Ascending aorta (tissue), 2 donors: ENCODE results near the gene GOLGA6A. TPM values are rescaled to one million over a fixed set of nuclear protein-coding genes. Genes with fewer than 3 reads are reported as not detected.
"Not testable (repeated sequence)": the region's sequence is repeated elsewhere in the genome, so short reads cannot be mapped to it uniquely, and the experiment has no call there.

Experiments
- DNase-seq, 2 donors: peaks; one replicate each; pipeline ENCODE4 v3.0.0-alpha.2; 2019; ENCODE audit warnings: low spot score in 2 of 2
- H3K27ac ChIP-seq, 2 donors: fragments of 200-600 bp; sonication (generic); one replicate each; pipeline ENCODE4 v1.5.1; 2016 to 2017; ENCODE audit warnings: mild to moderate bottlenecking in 1 of 2
- H3K27me3 ChIP-seq: fragments of 200-600 bp; sonication (generic); one replicate; pipeline ENCODE4 v1.5.1; 2017
- H3K36me3 ChIP-seq, 2 donors: fragments of 200-600 bp; sonication (generic); one replicate each; pipeline ENCODE4 v1.5.1; 2016
- H3K4me1 ChIP-seq, 2 donors: fragments of 200-600 bp; sonication (generic); one replicate each; pipeline ENCODE4 v1.5.1; 2016 to 2017; ENCODE audit warnings: mild to moderate bottlenecking in 1 of 2
- H3K4me3 ChIP-seq, 2 donors: fragments of 200-600 bp; sonication (generic); one replicate each; pipeline ENCODE4 v1.5.1; 2016 to 2017; ENCODE audit warnings: mild to moderate bottlenecking in 1 of 2
- H3K9me3 ChIP-seq, 2 donors: fragments of 200-600 bp; sonication (generic); one replicate each; pipeline ENCODE4 v1.5.1; 2016
- CTCF ChIP-seq, 3 experiments: fragments of 200-600 bp in 2 of 3; fragments of 450-650 bp in 1 of 3; sonication (generic) in 2 of 3; IDR thresholded peaks; one replicate each; pipeline ENCODE4 v1.5.1; 2016 to 2019; ENCODE audit warnings: antibody characterized with exemption in 3 of 3, mild to moderate bottlenecking in 1 of 3, moderate library complexity in 1 of 3
- intact Hi-C: fragments of 100-400 bp; cut with DNase I; formaldehyde crosslinking; loops from one replicate; pipeline ENCODE4 v1.15.1; 2023
- total RNA-seq: library from RNA; depleted of rRNA; stranded (reverse); fragments of >200 nt; gene quantifications from one replicate; pipeline ENCODE4 v1.1.0, GENCODE V29; 2016

The GOLGA6A gene
- total RNA-seq, 1 donor from 2014 or later: not detected

DNA sequence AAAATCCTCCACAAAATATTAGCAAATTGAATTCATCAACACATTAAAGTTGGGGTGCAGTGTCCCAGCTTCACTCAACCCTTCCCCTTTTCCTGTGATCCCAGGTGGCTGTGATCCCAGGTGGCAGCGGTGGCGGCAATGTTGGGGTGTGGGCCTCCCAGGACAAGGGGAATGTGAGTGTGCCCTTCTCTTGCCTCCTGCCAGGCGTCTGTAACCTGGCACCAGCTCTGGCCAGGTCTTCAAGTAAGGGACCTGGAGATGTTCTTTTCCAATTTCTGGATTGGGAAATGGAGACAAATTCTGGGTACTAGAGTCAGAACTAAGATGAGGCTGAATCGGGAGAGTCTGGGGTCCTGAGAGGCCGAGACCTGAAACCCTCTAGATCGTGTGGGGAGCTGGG is 20.1 kb downstream of the GOLGA6A start:
- intact Hi-C loops: no loop called here
- no peak for TF ChIP-seq CTCF (IDR thresholded peaks at IDR 0.05)
- H3K4me1 ChIP-seq: no peaks in the 10 kb centered on the region
- no peaks in the 10 kb centered on the region for H3K27me3 ChIP-seq
- no peaks in the 10 kb centered on the region for H3K36me3 ChIP-seq
- H3K27ac ChIP-seq: no peak overlapping the region
- peak in 1 of 2 donors; percentile 49 for DNase-seq
- no peaks in the 10 kb centered on the region for H3K9me3 ChIP-seq
- no peak overlapping the region for H3K4me3 ChIP-seq

DNA sequence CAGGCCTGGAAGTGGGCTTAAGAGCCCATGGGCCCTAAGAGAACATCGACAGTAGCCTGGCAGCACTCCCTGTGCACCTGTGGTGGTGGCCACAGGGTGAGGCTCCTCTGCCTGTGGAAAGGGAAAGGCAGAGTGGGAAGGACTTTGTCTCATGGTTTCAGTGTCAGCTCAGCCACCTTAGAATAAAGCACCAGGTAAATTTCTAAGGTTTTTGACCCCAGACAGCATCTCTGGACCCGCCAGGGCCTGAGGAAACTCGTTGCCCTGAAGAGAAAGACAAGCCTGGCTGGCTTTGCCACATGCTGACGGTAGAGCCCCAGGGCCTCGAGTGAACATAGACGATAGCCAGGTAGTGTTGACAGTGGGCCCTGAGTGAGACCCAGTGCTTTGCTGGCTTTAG is 22.1 kb downstream of the GOLGA6A start:
- no peaks in the 10 kb centered on the region for H3K4me1 ChIP-seq
- no peaks in the 10 kb centered on the region for H3K27me3 ChIP-seq
- no peaks in the 10 kb centered on the region for H3K36me3 ChIP-seq
- H3K27ac ChIP-seq: no peak overlapping the region
- no peak for TF ChIP-seq CTCF (IDR thresholded peaks at IDR 0.05)
- no peaks in the 10 kb centered on the region for H3K9me3 ChIP-seq
- intact Hi-C loops: no loop called here
- H3K4me3 ChIP-seq: no peak overlapping the region
- DNase-seq: peak in 1 of 2 donors; percentile 50

DNA sequence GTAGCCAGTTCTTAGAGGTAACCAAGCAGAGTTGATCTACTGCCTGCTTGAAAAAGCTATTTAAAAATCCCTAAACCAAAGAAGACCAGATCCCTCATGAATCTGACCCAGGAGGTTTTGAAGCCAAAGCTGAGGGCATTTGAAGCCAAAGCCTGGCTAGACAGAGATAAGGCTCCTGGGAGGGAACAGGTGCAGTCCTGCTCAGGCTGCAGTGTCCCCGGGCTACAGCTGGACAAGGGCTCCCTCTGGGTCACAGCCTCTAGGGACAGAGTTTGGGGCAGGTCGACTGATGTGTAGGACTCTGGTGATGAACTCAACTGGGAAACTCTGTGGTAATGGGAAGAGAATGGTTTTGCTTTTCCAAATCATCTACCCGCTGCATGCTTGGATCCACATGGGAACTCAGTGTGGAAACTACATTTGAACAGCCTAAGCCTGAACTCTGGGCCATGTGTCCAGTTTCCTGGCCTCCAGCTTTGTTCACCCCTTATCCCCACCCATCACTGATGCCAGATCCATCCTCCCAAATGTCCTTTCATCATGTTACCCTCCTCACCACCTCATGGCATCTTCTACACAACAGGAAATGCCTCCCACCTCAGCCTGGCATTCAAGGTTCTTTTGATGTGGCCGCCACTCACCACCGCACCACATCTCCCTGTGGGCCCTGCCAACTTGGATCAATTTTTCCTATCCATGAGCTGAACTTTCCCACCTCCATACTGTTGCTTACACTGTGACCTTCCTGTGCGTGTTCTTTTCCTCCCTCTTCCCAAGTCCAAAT is 23.1 kb downstream of the GOLGA6A start:
- H3K36me3 ChIP-seq, H3K9me3 ChIP-seq, H3K27ac ChIP-seq, H3K27me3 ChIP-seq, H3K4me1 ChIP-seq, H3K4me3 ChIP-seq: not testable (repeated sequence)
- intact Hi-C loops: loop anchor here (10.0 kb wide), 1 partner anchor 256 kb away; no protein-coding TSS in a partner anchor
- DNase-seq: peak in 1 of 2 donors; percentile 16

DNA sequence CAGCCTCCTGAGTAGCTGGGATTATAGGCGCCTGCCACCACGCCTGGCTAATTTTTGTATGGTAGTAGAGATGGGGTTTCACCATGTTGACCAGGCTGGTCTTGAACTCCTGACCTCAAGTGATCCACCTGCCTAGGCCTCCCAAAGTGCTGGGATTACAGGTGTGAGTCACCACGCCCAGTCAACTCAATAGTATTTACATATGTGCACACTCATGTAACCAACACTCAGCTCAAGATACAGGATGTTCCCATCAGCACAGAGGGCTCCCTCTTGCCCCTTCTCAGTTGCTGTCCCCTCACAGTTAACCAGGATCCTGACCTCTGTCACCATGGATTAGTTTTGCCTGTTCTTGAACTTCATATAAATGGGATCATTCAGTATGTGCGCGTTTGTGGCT is 26.0 kb downstream of the GOLGA6A start:
- not testable (repeated sequence) for H3K36me3 ChIP-seq, H3K27me3 ChIP-seq, H3K4me3 ChIP-seq, H3K9me3 ChIP-seq, H3K27ac ChIP-seq
- DNase-seq: peak in 1 of 2 donors; percentile 16
- H3K4me1 ChIP-seq: peaks cover 19 to 27% of the 10 kb centered on the region in 2 donors
- intact Hi-C loops: loop anchor here (10.0 kb wide), 1 partner anchor 258 kb away; no protein-coding TSS in a partner anchor

DNA sequence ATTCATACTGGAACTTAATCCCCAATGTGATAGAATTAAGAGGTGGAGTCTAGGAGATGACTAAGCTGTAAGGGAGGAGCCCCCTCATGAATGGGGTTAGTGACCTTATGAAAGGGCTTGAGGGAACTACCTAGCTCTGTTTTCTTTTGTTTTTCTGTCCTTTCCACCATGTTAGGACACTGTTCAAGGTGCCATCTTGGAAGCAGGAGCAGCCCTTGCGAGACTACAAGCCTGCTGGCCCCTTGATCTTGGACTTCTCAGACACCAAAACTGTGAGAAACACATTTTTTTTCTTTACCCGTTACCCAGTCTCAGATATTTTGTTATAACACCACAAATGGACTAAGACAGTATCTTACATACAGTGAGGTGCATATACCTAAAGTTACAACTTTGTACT is 26.5 kb downstream of the GOLGA6A start:
- Histone ChIP-seq H3K36me3 (no peaks in the 10 kb centered on the region), H3K9me3 (no peaks in the 10 kb centered on the region), H3K4me1 (peaks cover 21 to 29% of the 10 kb centered on the region in 2 donors), H3K27me3 (no peaks in the 10 kb centered on the region), H3K4me3 (no peak overlapping the region), H3K27ac (no peak overlapping the region)
- DNase-seq: peak in 1 of 2 donors; percentile 52
- intact Hi-C loops: loop anchor here (10.0 kb wide), 1 partner anchor 259 kb away; no protein-coding TSS in a partner anchor
- no peak for TF ChIP-seq CTCF (IDR thresholded peaks at IDR 0.05)

GRCh38 chr15:74053941-74054529 is 28.3 kb downstream of the GOLGA6A start:
- Histone ChIP-seq H3K4me3 (peak overlapping the region; percentile 15 to 32), H3K27me3 (no peaks in the 10 kb centered on the region), H3K36me3 (no peaks in the 10 kb centered on the region), H3K27ac (peak overlapping the region; percentile 94 to 97), H3K4me1 (peaks cover 28 to 46% of the 10 kb centered on the region in 2 donors), H3K9me3 (no peaks in the 10 kb centered on the region)
- peak in 1 of 2 donors; percentile 86 for DNase-seq
- peak; percentile 47 to 83 (median 82) for TF ChIP-seq CTCF (IDR thresholded peaks at IDR 0.05)
- intact Hi-C loops: loop anchor here (5.0 to 10.0 kb wide), 2 partner anchors 73 to 261 kb away; no protein-coding TSS in a partner anchor
